MM.1S (cell line): ENCODE measurements around the gene SCGB3A1.

Source experiments
- DNase-seq: peaks from one replicate; pipeline ENCODE4 v3.0.0-alpha.2; 2015
- H2AFZ ChIP-seq: fragments of 300-600 bp; sonication (generic); 2 replicates; pipeline ENCODE4 v1.6.0; 2016; ENCODE audit warnings: antibody characterized with exemption, low read length
- H3F3A ChIP-seq: fragments of 300-600 bp; sonication (generic); 2 replicates; pipeline ENCODE4 v1.6.1; 2016; ENCODE audit warnings: mild to moderate bottlenecking, antibody characterized with exemption, low read length, moderate library complexity, mixed read lengths; ENCODE audit not compliant: insufficient read depth
- H3K27ac ChIP-seq: fragments of 300-600 bp; sonication (generic); 2 replicates; pipeline ENCODE4 v1.5.1; 2016; ENCODE audit warnings: mild to moderate bottlenecking, low read length
- H3K27me3 ChIP-seq: fragments of 300-600 bp; sonication (generic); replicated peaks from 2 replicates; pipeline ENCODE4 v1.6.0; 2016; ENCODE audit warnings: low read length; ENCODE audit not compliant: insufficient read depth
- H3K36me3 ChIP-seq: fragments of 300-600 bp; sonication (generic); replicated peaks from 2 replicates; pipeline ENCODE4 v1.6.1; 2016; ENCODE audit warnings: mild to moderate bottlenecking, low read length, mixed read lengths; ENCODE audit not compliant: insufficient read depth
- H3K4me1 ChIP-seq: fragments of 300-600 bp; sonication (generic); 2 replicates; pipeline ENCODE4 v1.6.1; 2016; ENCODE audit warnings: low read length, mixed read lengths
- H3K4me2 ChIP-seq: fragments of 300-600 bp; sonication (generic); 2 replicates; pipeline ENCODE4 v1.6.0; 2016; ENCODE audit warnings: low read depth, low read length
- H3K4me3 ChIP-seq: fragments of 300-600 bp; sonication (generic); 2 replicates; pipeline ENCODE4 v1.5.1; 2016; ENCODE audit warnings: low read length, mixed read lengths
- H3K79me2 ChIP-seq: fragments of 300-600 bp; sonication (generic); 2 replicates; pipeline ENCODE4 v1.6.1; 2016; ENCODE audit warnings: mixed run types, low read length, mixed read lengths
- H3K9ac ChIP-seq: fragments of 300-600 bp; sonication (generic); 2 replicates; pipeline ENCODE4 v1.6.1; 2016; ENCODE audit warnings: low read length, mixed read lengths
- H3K9me2 ChIP-seq: fragments of 300-600 bp; sonication (generic); replicated peaks from 2 replicates; pipeline ENCODE4 v1.6.1; 2016; ENCODE audit warnings: mild to moderate bottlenecking, low read length, mixed read lengths; ENCODE audit not compliant: insufficient read depth
- H3K9me3 ChIP-seq: fragments of 300-600 bp; sonication (generic); replicated peaks from 2 replicates; pipeline ENCODE4 v1.6.1; 2016; ENCODE audit warnings: mild to moderate bottlenecking, low read length, mixed read lengths; ENCODE audit not compliant: insufficient read depth
- H4K20me1 ChIP-seq: fragments of 300-600 bp; sonication (generic); 2 replicates; pipeline ENCODE4 v1.6.1; 2016; ENCODE audit warnings: mild to moderate bottlenecking, low read length, moderate library complexity, mixed read lengths; ENCODE audit not compliant: insufficient read depth
- CTCF ChIP-seq: fragments of 300-600 bp; sonication (generic); IDR thresholded peaks from 2 replicates; pipeline ENCODE4 v1.5.1; 2016; ENCODE audit warnings: antibody characterized with exemption, low read length, mixed read lengths
- EZH2 ChIP-seq: fragments of 300-600 bp; sonication (generic); optimal IDR thresholded peaks from 2 replicates; pipeline ENCODE3; 2017; ENCODE audit warnings: low read depth, mild to moderate bottlenecking, antibody characterized with exemption, low read length, mixed read lengths
- EZH2phosphoT487 ChIP-seq: fragments of 300-600 bp; sonication (generic); IDR thresholded peaks from 2 replicates; pipeline ENCODE4 v1.6.1; 2018; ENCODE audit warnings: antibody characterized with exemption, low read length

SCGB3A1 gene

GRCh38 chr5:180592176-180592575, 877 bp upstream of the SCGB3A1 start:
- Histone ChIP-seq H3K9me2 (no peaks in the 10 kb centered on the region), H3K4me3 (no peak overlapping the region), H3K27ac (no peak overlapping the region), H3K27me3 (peaks cover 49% of the 10 kb centered on the region), H3K36me3 (no peaks in the 10 kb centered on the region), H2AFZ (no peak overlapping the region), H3K4me2 (no peak overlapping the region), H4K20me1 (no peaks in the 10 kb centered on the region), H3K9ac (no peak overlapping the region), H3F3A (no peaks in the 10 kb centered on the region), H3K9me3 (no peaks in the 10 kb centered on the region), H3K4me1 (no peaks in the 10 kb centered on the region), H3K79me2 (no peaks in the 10 kb centered on the region)
- DNase-seq = no peak
- TF ChIP-seq EZH2 (no peak), EZH2phosphoT487 (no peak), CTCF (no peak)

GRCh38 chr5:180590543-180591310, 572 bp downstream of the SCGB3A1 start:
- no peak overlapping the region for H3K4me2 ChIP-seq
- no peaks in the 10 kb centered on the region for H3K9me2 ChIP-seq
- no peak overlapping the region for H3K4me3 ChIP-seq
- TF ChIP-seq EZH2phosphoT487 (no peak), CTCF (no peak), EZH2 (no peak)
- H3K9me3 ChIP-seq = no peaks in the 10 kb centered on the region
- H3K27ac ChIP-seq = no peak overlapping the region
- peaks cover 34% of the 10 kb centered on the region for H3K27me3 ChIP-seq
- no peaks in the 10 kb centered on the region for H3K4me1 ChIP-seq
- H3K9ac ChIP-seq = no peak overlapping the region
- H3K79me2 ChIP-seq = no peaks in the 10 kb centered on the region
- no peak overlapping the region for H2AFZ ChIP-seq
- H3F3A ChIP-seq = no peaks in the 10 kb centered on the region
- H3K36me3 ChIP-seq = no peaks in the 10 kb centered on the region
- DNase-seq = no peak
- no peaks in the 10 kb centered on the region for H4K20me1 ChIP-seq

GRCh38 chr5:180589771-180590542, 1.3 kb downstream of the SCGB3A1 start:
- TF ChIP-seq EZH2phosphoT487 (no peak), EZH2 (no peak), CTCF (no peak)
- Histone ChIP-seq H3K4me1 (no peaks in the 10 kb centered on the region), H3K36me3 (no peaks in the 10 kb centered on the region), H3K4me2 (peak overlapping the region; percentile 24), H2AFZ (0 out of 2 replicates have a peak overlapping the region, but pooled peaks have one; percentile 6), H3K9me3 (no peaks in the 10 kb centered on the region), H3K4me3 (no peak overlapping the region), H4K20me1 (no peaks in the 10 kb centered on the region), H3K79me2 (no peaks in the 10 kb centered on the region), H3K9me2 (no peaks in the 10 kb centered on the region), H3K27ac (no peak overlapping the region), H3F3A (no peaks in the 10 kb centered on the region), H3K27me3 (peaks cover 34% of the 10 kb centered on the region), H3K9ac (no peak overlapping the region)
- DNase-seq = peak; percentile 14
